Measurements from ENCODE around the gene RFWD3. TPM values are rescaled to one million over a fixed set of nuclear protein-coding genes. Genes with fewer than 3 reads are reported as not detected.

Gene RFWD3
- total and polyA plus RNA-seq, 2 donors = 6.9 to 20.9 TPM

DNA sequence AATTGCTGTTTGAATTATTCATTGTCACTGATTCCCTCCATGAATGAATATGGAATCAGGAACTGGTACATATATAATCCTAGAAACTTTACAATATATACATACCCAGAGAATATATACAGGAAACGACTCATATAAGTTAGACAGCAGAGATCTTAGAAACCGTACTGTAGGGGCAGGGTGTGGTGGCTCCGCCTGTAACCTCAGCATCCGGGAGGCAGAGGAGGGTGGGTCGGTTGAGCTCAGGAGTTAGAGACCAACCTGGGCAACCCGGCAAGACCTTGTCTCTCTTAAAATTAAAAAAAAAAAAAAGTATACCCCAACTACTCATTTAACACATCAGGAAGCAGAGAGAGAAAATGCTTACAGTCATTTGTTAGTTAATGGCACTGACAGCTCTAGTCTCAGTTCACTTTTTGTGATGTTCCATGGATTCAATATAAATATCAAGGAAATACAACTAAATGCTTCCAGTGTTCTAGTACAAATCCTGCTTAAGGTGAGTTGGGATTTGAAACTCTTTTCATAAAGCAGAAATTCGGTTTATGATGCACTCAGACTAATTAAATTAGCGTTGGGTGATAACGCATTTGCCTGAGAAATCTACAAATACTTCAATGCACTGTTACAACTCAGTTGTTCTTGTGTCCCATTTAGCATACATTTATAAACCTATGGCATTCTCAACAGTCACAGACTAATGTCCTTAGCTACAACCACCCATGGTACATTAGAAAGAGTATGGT, 65.4 kb downstream of the RFWD3 start:
- H3K4me3 ChIP-seq (ENCODE audit: low read depth, low read length) = no peak overlapping the region
- WGBS = 58% methylated on average over 9 of the region's 9 CpGs
- H3K36me3 ChIP-seq (ENCODE audit: insufficient read depth) = no peaks in the 10 kb centered on the region
- DNase-seq (ENCODE audit: extremely low spot score) = no peak
- H3K4me1 ChIP-seq (ENCODE audit: insufficient read depth) = peaks cover 2% of the 10 kb centered on the region
- H3K27ac ChIP-seq (ENCODE audit: low read depth) = no peak overlapping the region

DNA sequence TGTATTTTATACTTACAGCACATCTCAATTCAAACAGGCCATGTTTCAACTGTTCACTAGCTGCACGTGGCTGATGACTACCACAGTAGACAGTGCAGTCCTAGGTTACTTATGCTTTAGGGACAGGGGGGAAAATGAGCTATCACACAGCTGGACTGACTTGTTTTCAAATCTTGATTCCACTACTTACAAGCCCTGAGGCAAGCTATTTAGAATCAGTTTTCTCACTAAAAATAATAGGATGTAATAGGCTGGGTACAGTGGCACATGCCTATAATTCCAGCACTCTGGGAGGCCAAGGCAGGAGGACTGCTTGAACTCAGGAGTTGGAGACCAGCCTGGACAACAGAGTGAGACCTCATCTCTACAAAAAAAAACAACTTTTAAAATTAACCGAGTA, 70.1 kb downstream of the RFWD3 start:
- DNase-seq (ENCODE audit: extremely low spot score) = no peak
- H3K4me3 ChIP-seq (ENCODE audit: low read depth, low read length) = no peak overlapping the region
- H3K27ac ChIP-seq (ENCODE audit: low read depth) = no peak overlapping the region
- peaks cover 2% of the 10 kb centered on the region for H3K4me1 ChIP-seq (ENCODE audit: insufficient read depth)
- no peaks in the 10 kb centered on the region for H3K36me3 ChIP-seq (ENCODE audit: insufficient read depth)
- 93% methylated on average over 2 of the region's 2 CpGs for WGBS

DNA sequence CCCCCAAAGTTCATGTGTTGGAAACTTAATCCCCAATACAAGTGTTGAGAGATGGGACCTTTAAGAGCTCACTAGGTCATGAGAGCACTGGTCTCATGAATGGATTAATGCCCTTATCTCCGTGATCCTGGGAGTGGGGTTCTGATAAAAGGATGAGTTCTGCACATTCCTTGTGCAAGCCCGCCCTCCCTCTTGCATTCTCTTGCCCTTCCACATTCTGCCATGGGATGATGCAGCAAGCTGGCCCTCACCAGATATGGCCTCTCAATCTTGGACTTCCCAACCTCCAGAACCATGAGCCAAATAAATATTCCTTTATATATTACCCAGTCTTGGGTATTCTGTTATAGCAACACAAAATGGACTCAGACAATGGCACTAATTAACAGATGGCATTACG, 73.8 kb downstream of the RFWD3 start:
- peaks cover 2% of the 10 kb centered on the region for H3K4me1 ChIP-seq (ENCODE audit: insufficient read depth)
- no peaks in the 10 kb centered on the region for H3K36me3 ChIP-seq (ENCODE audit: insufficient read depth)
- H3K27ac ChIP-seq (ENCODE audit: low read depth) = no peak overlapping the region
- DNase-seq (ENCODE audit: extremely low spot score) = no peak
- H3K4me3 ChIP-seq (ENCODE audit: low read depth, low read length) = no peak overlapping the region
- WGBS = 84% methylated on average over 3 of the region's 3 CpGs

DNA sequence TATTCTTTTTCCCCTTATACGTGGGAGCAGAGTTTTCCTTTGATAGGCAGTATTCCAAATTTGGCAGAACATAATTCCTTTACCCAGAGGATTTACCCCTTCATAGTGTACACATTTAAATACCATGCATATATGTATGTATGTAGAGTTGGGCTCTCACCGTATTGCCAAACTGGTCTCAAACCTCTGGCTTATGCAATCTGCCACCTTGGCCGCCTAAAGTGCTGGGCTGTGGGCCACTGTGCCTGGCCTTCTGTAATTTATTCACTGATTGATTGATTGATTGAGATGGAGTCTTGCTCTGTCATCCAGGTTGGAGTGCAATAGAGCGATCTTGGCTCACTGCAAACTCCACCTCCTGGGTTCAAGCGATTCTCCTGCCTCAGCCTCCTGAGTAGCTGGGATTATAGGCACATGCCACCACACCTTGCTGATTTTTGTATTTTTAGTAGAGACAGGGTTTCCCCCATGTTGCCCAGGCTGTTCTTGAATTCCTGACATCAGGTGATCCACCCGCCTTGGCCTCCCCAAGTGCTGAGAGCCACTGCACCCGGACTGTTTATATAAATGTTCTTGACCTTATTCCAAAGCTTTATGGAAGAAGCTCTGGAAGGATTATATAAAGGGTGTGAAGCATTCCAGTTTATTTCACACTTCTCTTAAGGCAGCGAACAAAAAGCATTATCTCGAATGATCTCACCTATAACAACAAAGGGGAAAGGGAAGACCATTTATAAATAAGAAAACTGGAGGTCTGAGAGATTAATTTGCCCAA, 74.6 kb downstream of the RFWD3 start:
- Histone ChIP-seq H3K4me1 (ENCODE audit: insufficient read depth) (peaks cover 2% of the 10 kb centered on the region), H3K4me3 (ENCODE audit: low read depth, low read length) (no peak overlapping the region), H3K27ac (ENCODE audit: low read depth) (no peak overlapping the region), H3K36me3 (ENCODE audit: insufficient read depth) (no peaks in the 10 kb centered on the region)
- WGBS = 74% methylated on average over 9 of the region's 9 CpGs
- no peak for DNase-seq (ENCODE audit: extremely low spot score)

- H3K4me1 ChIP-seq (ENCODE audit: insufficient read depth) = no peaks in the 10 kb centered on the region
- no peak for DNase-seq (ENCODE audit: extremely low spot score)
- no peak overlapping the region for H3K4me3 ChIP-seq (ENCODE audit: low read depth, low read length)
- 72% methylated on average over 6 of the region's 6 CpGs for WGBS
- no peaks in the 10 kb centered on the region for H3K36me3 ChIP-seq (ENCODE audit: insufficient read depth)
- H3K27ac ChIP-seq (ENCODE audit: low read depth) = no peak overlapping the region
Measured at GRCh38 chr16:74586948-74587347, 79.7 kb downstream of the RFWD3 start.

DNA sequence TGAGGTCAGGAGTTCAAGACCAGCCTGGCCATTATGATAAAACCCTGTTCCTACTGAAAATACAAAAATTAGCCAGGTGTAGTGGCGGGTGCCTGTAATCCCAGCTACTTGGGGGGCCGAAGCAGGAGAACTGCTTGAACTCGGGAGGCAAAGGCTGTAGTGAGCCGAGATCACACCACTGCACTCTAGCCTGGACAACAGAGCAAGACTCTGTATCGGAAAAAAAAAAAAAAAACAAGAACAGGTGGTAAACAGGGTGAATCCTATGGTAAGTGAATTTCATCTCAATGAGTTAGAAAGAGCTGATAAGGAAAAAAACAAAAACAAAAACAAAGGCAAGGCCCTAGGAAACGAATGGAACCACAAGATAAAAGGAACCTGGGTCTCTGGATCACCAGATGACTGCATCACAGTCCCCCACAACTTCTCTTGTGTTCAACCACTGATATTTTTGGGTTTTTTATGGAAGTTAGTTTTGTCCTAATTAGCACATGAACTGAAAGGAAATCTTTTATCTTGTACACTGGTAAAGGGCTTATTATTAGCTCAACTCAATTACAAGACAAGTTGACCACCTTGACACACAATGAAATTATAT, 80.7 kb downstream of the RFWD3 start:
- Histone ChIP-seq H3K4me3 (ENCODE audit: low read depth, low read length) (no peak overlapping the region), H3K36me3 (ENCODE audit: insufficient read depth) (no peaks in the 10 kb centered on the region), H3K27ac (ENCODE audit: low read depth) (no peak overlapping the region), H3K4me1 (ENCODE audit: insufficient read depth) (no peaks in the 10 kb centered on the region)
- WGBS = 92% methylated on average over 6 of the region's 6 CpGs
- no peak for DNase-seq (ENCODE audit: extremely low spot score)

- no peak for DNase-seq (ENCODE audit: extremely low spot score)
- WGBS = 94% methylated on average over 9 of the region's 9 CpGs
- H3K27ac ChIP-seq (ENCODE audit: low read depth) = no peak overlapping the region
- H3K4me1 ChIP-seq (ENCODE audit: insufficient read depth) = no peaks in the 10 kb centered on the region
- H3K36me3 ChIP-seq (ENCODE audit: insufficient read depth) = no peaks in the 10 kb centered on the region
- no peak overlapping the region for H3K4me3 ChIP-seq (ENCODE audit: low read depth, low read length)
Measured at GRCh38 chr16:74583926-74584666, 82.6 kb downstream of the RFWD3 start.

DNA sequence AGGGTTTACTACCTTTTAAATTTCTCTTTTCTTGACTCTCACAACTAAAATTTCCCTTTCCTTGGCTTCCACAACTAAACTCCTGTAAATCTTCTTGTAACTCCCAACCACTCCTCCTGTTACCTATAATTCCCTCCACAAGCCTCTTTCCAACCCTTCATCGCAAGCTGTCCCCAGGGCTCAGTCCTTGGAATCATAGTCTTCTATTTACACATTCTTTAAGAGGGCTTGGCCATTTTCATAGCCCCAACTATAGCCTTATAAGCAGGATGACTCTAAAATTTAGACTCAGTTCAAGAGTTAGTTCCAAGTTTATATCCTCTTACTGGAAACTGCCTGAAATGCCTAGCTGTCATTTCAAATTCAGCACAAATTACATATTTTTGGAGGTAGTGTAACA, 83.7 kb downstream of the RFWD3 start:
- Histone ChIP-seq H3K4me3 (ENCODE audit: low read depth, low read length) (no peak overlapping the region), H3K27ac (ENCODE audit: low read depth) (no peak overlapping the region), H3K36me3 (ENCODE audit: insufficient read depth) (no peaks in the 10 kb centered on the region), H3K4me1 (ENCODE audit: insufficient read depth) (no peaks in the 10 kb centered on the region)
- 77% methylated on average over 1 of the region's 1 CpG for WGBS
- no peak for DNase-seq (ENCODE audit: extremely low spot score)

DNA sequence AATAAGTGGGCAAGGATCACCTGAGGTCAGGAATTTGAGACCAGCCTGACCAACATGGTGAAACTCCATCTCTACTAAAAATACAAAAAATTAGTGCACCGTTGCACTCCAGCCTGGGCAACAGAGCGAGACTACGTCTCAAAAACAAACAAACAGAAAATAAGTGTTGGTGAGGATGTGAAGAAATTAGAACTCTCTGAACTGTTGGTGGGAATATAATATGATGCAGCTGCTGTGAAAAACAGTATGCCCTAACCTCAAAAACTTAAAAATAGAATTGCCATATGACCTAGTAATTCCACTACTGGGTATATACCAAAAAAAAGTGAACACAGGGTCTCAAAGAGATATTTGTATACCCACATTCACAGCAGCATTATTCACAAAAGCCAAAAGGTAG, 85.8 kb downstream of the RFWD3 start:
- H3K27ac ChIP-seq (ENCODE audit: low read depth) = no peak overlapping the region
- WGBS = 83% methylated on average over 3 of the region's 3 CpGs

GRCh38 chr16:74578838-74579237, 87.8 kb downstream of the RFWD3 start:
- no peak for DNase-seq (ENCODE audit: extremely low spot score)
- Histone ChIP-seq H3K4me3 (ENCODE audit: low read depth, low read length) (no peak overlapping the region), H3K27ac (ENCODE audit: low read depth) (no peak overlapping the region), H3K36me3 (ENCODE audit: insufficient read depth) (no peaks in the 10 kb centered on the region), H3K4me1 (ENCODE audit: insufficient read depth) (no peaks in the 10 kb centered on the region)
- WGBS = 96% methylated on average over 3 of the region's 3 CpGs

More for the DNA sequence above, 85.8 kb downstream of the RFWD3 start:
- no peaks in the 10 kb centered on the region for H3K36me3 ChIP-seq (ENCODE audit: insufficient read depth)
- no peaks in the 10 kb centered on the region for H3K4me1 ChIP-seq (ENCODE audit: insufficient read depth)
- no peak overlapping the region for H3K4me3 ChIP-seq (ENCODE audit: low read depth, low read length)
- no peak for DNase-seq (ENCODE audit: extremely low spot score)

DNA sequence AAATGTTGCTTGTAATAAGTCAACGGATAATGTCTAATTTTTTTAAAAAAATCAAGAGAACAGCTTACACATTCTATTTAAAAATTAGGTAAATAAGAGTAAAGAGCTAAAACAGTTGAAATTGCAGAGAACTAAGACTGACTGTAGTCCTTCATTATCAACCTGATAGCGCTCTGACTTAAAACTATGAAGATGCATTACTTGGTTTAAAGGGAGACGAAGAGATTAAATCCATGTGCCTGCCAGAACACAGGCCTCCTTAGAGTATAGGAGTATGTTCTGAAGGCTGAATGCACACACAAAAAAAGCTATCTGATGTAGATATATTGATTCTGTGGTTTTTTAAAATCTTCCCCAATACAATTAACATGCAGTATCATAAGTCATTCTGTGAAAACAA, 88.2 kb downstream of the RFWD3 start:
- Histone ChIP-seq H3K4me3 (ENCODE audit: low read depth, low read length) (no peak overlapping the region), H3K27ac (ENCODE audit: low read depth) (no peak overlapping the region), H3K4me1 (ENCODE audit: insufficient read depth) (no peaks in the 10 kb centered on the region), H3K36me3 (ENCODE audit: insufficient read depth) (no peaks in the 10 kb centered on the region)
- no peak for DNase-seq (ENCODE audit: extremely low spot score)
- 82% methylated on average over 3 of the region's 3 CpGs for WGBS

GRCh38 chr16:74577882-74578366, 88.8 kb downstream of the RFWD3 start:
- Histone ChIP-seq H3K36me3 (ENCODE audit: insufficient read depth) (no peaks in the 10 kb centered on the region), H3K27ac (ENCODE audit: low read depth) (no peak overlapping the region), H3K4me1 (ENCODE audit: insufficient read depth) (no peaks in the 10 kb centered on the region), H3K4me3 (ENCODE audit: low read depth, low read length) (no peak overlapping the region)
- DNase-seq (ENCODE audit: extremely low spot score) = no peak
- 57% methylated on average over 2 of the region's 2 CpGs for WGBS

- Histone ChIP-seq H3K27ac (ENCODE audit: low read depth) (no peak overlapping the region), H3K4me3 (ENCODE audit: low read depth, low read length) (no peak overlapping the region), H3K36me3 (ENCODE audit: insufficient read depth) (no peaks in the 10 kb centered on the region), H3K4me1 (ENCODE audit: insufficient read depth) (no peaks in the 10 kb centered on the region)
- no peak for DNase-seq (ENCODE audit: extremely low spot score)
- 88% methylated on average over 12 of the region's 12 CpGs for WGBS
Measured at GRCh38 chr16:74575807-74576643, 90.7 kb downstream of the RFWD3 start.
